HG02623 (cell line): Measurements from ENCODE around the gene ZNF213.
"Not testable (repeated sequence)": the region's sequence is repeated elsewhere in the genome, so short reads cannot be mapped to it uniquely, and the experiment has no call there.

Source experiments
- ATAC-seq: cut with Tn5 transposase; IDR thresholded peaks from one replicate; pipeline ENCODE4 v1.9.1; 2021; ENCODE audit warnings: moderate library complexity; ENCODE audit not compliant: unreplicated experiment

Gene ZNF213

GRCh38 chr16:3129137-3130131 is 5.4 kb upstream of the ZNF213 start:
- no peak for ATAC-seq

- no peak for ATAC-seq
These were observed 3.0 kb upstream of the ZNF213 start for GRCh38 chr16:3131755-3132377.

GRCh38 chr16:3133844-3134243 is 985 bp upstream of the ZNF213 start:
- no peak for ATAC-seq

DNA sequence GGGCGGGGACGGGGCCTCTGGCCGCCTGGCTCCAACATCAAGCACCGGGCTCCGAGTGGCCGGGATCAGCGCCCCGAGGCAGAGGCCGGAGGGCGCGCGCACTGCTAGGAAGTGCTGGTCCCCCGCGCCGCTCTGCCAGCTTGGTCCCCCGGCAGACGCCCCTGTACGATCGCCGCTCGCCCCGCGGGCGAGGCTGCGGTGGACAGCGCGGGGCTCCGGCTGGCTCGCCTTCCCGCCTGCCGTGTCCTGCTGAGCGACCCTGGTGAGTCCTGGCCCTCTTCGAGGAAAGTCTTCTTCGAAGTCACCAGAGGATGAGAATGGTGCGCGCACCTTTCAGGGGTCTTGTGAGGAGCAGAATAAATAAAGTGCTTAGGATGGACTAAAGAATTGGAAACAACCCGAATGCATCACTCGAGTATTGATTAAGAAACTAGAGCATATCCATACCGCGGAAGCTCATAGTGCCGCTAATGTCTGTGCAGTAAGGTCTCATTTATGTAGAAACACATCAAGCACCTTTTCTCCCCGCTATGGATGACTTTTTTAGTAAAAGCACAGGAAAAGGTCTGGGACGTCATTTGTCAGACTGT is 392 bp downstream of the ZNF213 start:
- no peak for ATAC-seq

- no peak for ATAC-seq
These were observed 2.4 kb downstream of the ZNF213 start for GRCh38 chr16:3137267-3137666.

GRCh38 chr16:3138342-3138741 is 3.5 kb downstream of the ZNF213 start:
- ATAC-seq: no peak

- no peak for ATAC-seq
These were observed 4.1 kb downstream of the ZNF213 start for GRCh38 chr16:3138823-3139426.

DNA sequence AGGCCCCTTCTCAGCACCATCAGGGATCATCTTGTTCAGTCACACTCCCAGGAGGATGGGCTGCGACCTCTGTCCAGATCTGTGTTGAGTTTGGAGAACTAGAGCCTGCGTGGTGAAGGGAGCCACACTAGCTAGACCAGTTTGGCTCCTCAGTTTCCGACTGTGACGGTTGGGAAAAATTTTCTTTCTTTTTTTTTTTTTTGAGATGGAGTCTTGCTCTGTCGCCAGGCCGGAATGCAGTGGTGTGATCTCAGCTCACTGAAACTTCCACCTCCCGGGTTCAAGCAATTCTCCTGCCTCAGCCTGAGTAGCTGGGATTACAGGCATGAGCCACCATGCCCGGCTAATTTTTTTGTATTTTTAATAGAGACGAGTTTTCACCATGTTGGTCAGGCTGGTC is 4.7 kb downstream of the ZNF213 start:
- ATAC-seq: not testable (repeated sequence)

GRCh38 chr16:3140603-3141427 is 6.0 kb downstream of the ZNF213 start:
- no peak for ATAC-seq

GRCh38 chr16:3141781-3142311 is 7.0 kb downstream of the ZNF213 start:
- ATAC-seq: no peak

GRCh38 chr16:3142327-3142726 is 7.5 kb downstream of the ZNF213 start:
- no peak for ATAC-seq

GRCh38 chr16:3142770-3143169 is 7.9 kb downstream of the ZNF213 start:
- ATAC-seq: no peak

DNA sequence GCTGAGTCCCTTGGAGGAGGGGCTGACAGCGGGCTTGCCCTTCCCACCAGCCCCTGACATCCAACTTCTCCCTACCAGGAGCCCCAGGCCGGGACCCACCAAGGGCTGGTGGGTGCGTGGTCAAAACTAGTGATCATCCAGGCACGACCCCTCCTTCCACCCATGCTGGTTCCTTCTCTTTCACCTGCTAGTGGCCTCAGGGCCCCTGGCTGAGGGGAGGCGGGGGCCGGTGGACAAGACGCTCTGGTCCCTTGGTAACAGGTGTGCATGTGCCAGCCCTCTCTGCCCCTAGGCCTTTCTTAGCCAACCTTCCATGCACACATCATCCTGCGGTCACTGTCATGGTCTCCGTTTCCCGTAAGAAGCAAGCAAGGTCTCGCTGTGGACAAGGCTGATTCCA is 8.4 kb downstream of the ZNF213 start:
- no peak for ATAC-seq

GRCh38 chr16:3143598-3144320 is 8.9 kb downstream of the ZNF213 start:
- ATAC-seq: no peak

DNA sequence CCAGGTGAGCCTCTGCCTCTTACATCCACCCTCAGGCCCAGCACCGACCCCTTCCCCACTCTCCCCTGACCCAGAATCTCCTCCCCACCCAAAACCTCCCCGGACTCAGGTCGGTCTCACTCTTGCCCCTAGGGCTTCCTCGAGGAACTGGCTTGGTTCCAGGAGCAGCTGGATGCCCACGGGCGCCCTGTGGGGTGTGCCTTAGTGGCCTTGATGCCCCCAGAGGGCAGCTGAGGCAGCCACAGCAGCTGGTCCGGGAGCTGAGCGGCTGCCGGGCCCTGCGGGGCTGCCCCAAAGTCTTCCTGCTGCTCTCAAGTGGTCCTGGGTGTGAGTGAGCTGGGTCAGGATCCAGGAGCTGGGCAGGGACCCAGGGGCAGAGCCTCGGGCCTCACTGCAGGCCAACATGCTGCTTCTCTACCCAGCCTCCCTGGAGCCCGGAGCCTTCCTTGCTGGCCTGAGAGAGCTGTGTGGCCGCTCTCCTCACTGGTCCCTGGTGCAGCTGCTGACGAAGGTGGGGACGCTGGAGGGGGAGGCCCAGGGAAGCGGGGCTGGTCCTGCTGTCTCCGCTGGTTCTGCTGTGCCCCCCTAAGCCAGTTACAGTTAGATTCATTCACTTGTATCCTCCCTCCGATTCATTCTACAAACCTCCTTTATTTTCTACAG is 9.6 kb downstream of the ZNF213 start:
- ATAC-seq: no peak

DNA sequence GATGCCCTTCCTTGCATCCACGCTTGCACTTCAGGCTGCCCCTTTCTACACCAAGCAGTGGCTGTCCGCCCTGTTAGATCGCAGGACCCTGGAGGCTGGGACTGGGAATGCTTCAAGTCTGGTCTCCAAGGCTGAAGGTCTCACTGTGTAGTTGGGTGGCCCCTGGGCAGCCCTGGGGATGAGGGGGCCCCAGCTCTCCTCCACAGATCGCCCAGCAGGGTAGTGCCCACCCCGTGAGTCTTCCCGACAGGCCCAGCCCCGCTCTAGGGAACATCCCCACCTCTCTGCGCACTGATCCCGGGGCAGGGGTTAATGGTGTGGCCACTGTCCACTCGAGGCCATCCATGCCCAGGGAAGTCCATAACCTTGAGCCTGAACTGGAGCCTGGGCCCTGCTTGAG is 10.3 kb downstream of the ZNF213 start:
- no peak for ATAC-seq

GRCh38 chr16:3145660-3146059 is 10.8 kb downstream of the ZNF213 start:
- ATAC-seq: no peak

- ATAC-seq: no peak
These were observed 12.4 kb downstream of the ZNF213 start for GRCh38 chr16:3147046-3147756.

DNA sequence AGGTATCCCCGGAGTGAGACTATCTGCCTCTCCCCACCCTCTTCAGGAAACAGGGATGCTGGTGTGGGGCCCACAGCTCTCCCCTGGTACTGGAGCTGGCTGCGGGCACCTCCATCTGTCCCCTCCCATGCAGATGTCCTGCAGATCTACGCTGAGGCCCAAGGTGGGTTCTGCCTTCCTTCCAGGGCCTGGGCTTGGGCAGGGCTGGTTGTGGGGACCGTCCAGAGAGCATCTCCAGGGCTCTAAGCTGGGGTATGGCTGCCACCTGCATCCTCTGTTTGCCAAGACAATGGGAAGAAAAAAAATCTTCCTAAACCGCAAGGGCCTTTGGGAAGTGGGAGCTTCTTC is 12.9 kb downstream of the ZNF213 start:
- no peak for ATAC-seq
